SH-SY5Y (cell line): ENCODE results near the gene IL18.

ENCODE experiments used
- GATA2 ChIP-seq: IDR thresholded peaks from 2 replicates; pipeline ENCODE4 v1.6.1; 2011; ENCODE audit warnings: mild to moderate bottlenecking, low read depth, low read length
- GATA3 ChIP-seq: IDR thresholded peaks from 2 replicates; pipeline ENCODE4 v1.6.1; 2011; ENCODE audit warnings: low read depth, mild to moderate bottlenecking, low read length, moderate library complexity

GRCh38 chr11:112210890-112211289 is 47.0 kb upstream of the IL18 start:
- TF ChIP-seq GATA2 (no peak), GATA3 (no peak)
